Liver (tissue), 9 donors: ENCODE results near the gene SLC17A9. TPM values are rescaled to one million over a fixed set of nuclear protein-coding genes. Genes with fewer than 3 reads are reported as not detected.

Experiments used
- DNase-seq: peaks from one replicate; pipeline ENCODE4 v3.0.0-alpha.2; 2017; ENCODE audit warnings: low spot score
- H3K27ac ChIP-seq, 2 donors: one replicate each; pipeline ENCODE4 v1.7.0; 2013; ENCODE audit warnings: inconsistent platforms in 2 of 2, low read length in 2 of 2, control low read depth in 1 of 2, low read depth in 1 of 2, mild to moderate bottlenecking in 1 of 2
- H3K27me3 ChIP-seq, 4 donors: one replicate each; pipeline versions ENCODE4 v1.6.1 to v1.7.0; 2013; ENCODE audit warnings: low read length in 3 of 4, inconsistent platforms in 1 of 4, mild to moderate bottlenecking in 1 of 4, moderate library complexity in 1 of 4; ENCODE audit not compliant: control insufficient read depth in 4 of 4, insufficient read depth in 4 of 4
- H3K36me3 ChIP-seq, 4 donors: one replicate each; pipeline versions ENCODE4 v1.6.1 to v1.7.0; 2013; ENCODE audit warnings: low read length in 3 of 4, mild to moderate bottlenecking in 3 of 4, low read depth in 1 of 4, moderate library complexity in 1 of 4; ENCODE audit not compliant: control insufficient read depth in 4 of 4, insufficient read depth in 3 of 4
- H3K4me1 ChIP-seq, 4 donors: one replicate each; pipeline versions ENCODE4 v1.6.1 to v1.7.0; 2013; ENCODE audit warnings: low read length in 3 of 4, mild to moderate bottlenecking in 3 of 4, moderate library complexity in 1 of 4; ENCODE audit not compliant: control insufficient read depth in 4 of 4, insufficient read depth in 4 of 4
- H3K4me3 ChIP-seq, 3 donors: one replicate each; pipeline versions ENCODE4 v1.6.1 to v1.7.0; 2013; ENCODE audit warnings: low read length in 3 of 3, control low read depth in 1 of 3, low read depth in 1 of 3, mild to moderate bottlenecking in 1 of 3
- H3K9ac ChIP-seq, 2 donors: one replicate each; pipeline ENCODE4 v1.7.0; 2013; ENCODE audit warnings: low read length in 2 of 2, mild to moderate bottlenecking in 2 of 2, moderate library complexity in 2 of 2, control low read depth in 1 of 2, low read depth in 1 of 2
- H3K9me3 ChIP-seq, 4 donors: one replicate each; pipeline versions ENCODE4 v1.6.1 to v1.7.0; 2013; ENCODE audit warnings: low read length in 3 of 4; ENCODE audit not compliant: control insufficient read depth in 4 of 4
- CTCF ChIP-seq: fragments of 150-350 bp; IDR thresholded peaks from 2 replicates; pipeline ENCODE4 v1.5.1; 2017; ENCODE audit warnings: improper control_type of control experiment, low read depth, low read length; ENCODE audit not compliant: missing input control
- EGR1 ChIP-seq, 2 donors: IDR thresholded peaks; 2 replicates each; pipeline ENCODE4 v1.6.1; 2016 to 2018; ENCODE audit warnings: antibody characterized with exemption in 2 of 2, low read depth in 2 of 2
- FOXA1 ChIP-seq: IDR thresholded peaks from 2 replicates; pipeline ENCODE4 v1.6.1; 2016; ENCODE audit warnings: antibody characterized with exemption
- FOXA2 ChIP-seq: IDR thresholded peaks from 2 replicates; pipeline ENCODE4 v1.6.1; 2016; ENCODE audit warnings: antibody characterized with exemption
- GABPA ChIP-seq, 2 donors: IDR thresholded peaks in 1 of 2; conservative IDR thresholded peaks in 1 of 2; 2 replicates each; pipeline ENCODE4 v1.6.1; 2016; ENCODE audit warnings: antibody characterized with exemption in 2 of 2, mild to moderate bottlenecking in 1 of 2, moderate library complexity in 1 of 2
- HNF4G ChIP-seq: IDR thresholded peaks from 2 replicates; pipeline ENCODE4 v1.6.1; 2016; ENCODE audit warnings: antibody characterized with exemption
- JUND ChIP-seq, 2 donors: IDR thresholded peaks; 2 replicates each; pipeline ENCODE4 v1.6.1; 2016; ENCODE audit warnings: antibody characterized with exemption in 2 of 2
- NR2F2 ChIP-seq: IDR thresholded peaks from 2 replicates; pipeline ENCODE4 v1.6.1; 2016; ENCODE audit warnings: antibody characterized with exemption
- RAD21 ChIP-seq, 2 donors: IDR thresholded peaks; 2 replicates each; pipeline ENCODE4 v1.6.1; 2016; ENCODE audit warnings: antibody characterized with exemption in 2 of 2, mild to moderate bottlenecking in 2 of 2
- RXRA ChIP-seq, 2 donors: IDR thresholded peaks; 2 replicates each; pipeline ENCODE4 v1.6.1; 2017 to 2018; ENCODE audit warnings: antibody characterized with exemption in 2 of 2, mild to moderate bottlenecking in 1 of 2
- TAF1 ChIP-seq: conservative IDR thresholded peaks from 2 replicates; pipeline ENCODE4 v1.6.1; 2016; ENCODE audit warnings: antibody characterized with exemption, mild to moderate bottlenecking
- ZBTB33 ChIP-seq: IDR thresholded peaks from 2 replicates; pipeline ENCODE4 v1.6.1; 2016; ENCODE audit warnings: antibody characterized with exemption
- WGBS: extraction: QIAGEN DNeasy Blood & Tissue Kit; methylation state at CpG from one replicate; pipeline ENCODE4 v1.1.7; 2013; 5-methylcytosine and 5-hydroxymethylcytosine counted together
- polyA plus RNA-seq, 2 donors: library from polyadenylated mRNA; stranded (reverse) in 1 of 2; unstranded in 1 of 2; fragments of 200-250 nt in 1 of 2; fragments of >200 nt in 1 of 2; fragmentation: Nextera tagmentation in 1 of 2; extraction: Ambion mirVana in 1 of 2; gene quantifications; one replicate each; pipeline versions ENCODE4 v1.2.1 to v1.2.3, GENCODE V29; 2013 to 2015
- total RNA-seq, 2 donors: library from RNA; depleted of rRNA; stranded (reverse); fragments of >200 nt; gene quantifications; one replicate each; pipeline ENCODE4 v1.2.3, GENCODE V29; 2014
- TF ChIP-seq, protein P1 (sequence below): IDR thresholded peaks from 2 replicates; pipeline ENCODE4 v1.6.1; 2016; ENCODE audit warnings: antibody characterized with exemption
- TF ChIP-seq, protein P2 (sequence below): IDR thresholded peaks from 2 replicates; pipeline ENCODE4 v1.6.1; 2016; ENCODE audit warnings: antibody characterized with exemption
- donor health status: healthy.
- donor health status: healthy.
- donor health status: healthy.
- donor health status: healthy.
- donor health status: healthy.

Gene SLC17A9
- total and polyA plus RNA-seq, 4 donors: 16.0 to 138 (median 64.6) TPM

DNA sequence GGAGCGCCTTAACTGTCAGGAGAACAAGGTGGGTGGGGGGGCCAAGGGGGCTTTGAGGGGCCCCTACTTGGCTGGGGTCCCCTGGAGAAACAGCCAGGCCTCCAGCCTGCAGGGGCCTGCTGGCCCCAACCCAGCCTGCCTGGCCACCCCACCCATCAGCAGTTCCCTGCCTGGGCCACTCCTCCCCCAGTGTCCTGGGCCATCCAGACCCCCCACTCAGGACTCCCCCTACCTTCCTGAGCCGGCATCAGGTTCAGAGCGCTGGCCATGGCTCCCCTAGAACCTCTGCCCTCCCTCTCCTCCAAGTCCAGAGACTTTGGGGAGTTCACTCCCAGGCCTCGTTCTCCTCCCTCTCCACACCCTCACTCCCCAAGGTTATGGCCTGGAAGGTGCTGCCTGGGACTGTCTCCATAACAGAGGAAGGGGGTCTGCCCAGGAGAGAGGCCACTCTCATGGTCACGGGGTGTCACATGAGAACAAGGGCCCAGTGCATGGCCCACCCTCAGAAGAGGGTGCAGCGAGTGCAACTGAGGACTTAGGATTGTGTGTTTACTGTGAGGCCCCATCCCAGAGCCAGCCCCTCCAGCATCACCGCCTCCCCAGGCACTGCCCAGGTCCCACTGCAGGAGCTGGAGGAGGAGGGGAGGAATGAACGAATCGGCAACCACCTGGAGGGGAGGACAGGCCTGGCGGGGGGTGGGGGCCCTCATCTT lies 6.0 kb downstream of the SLC17A9 start:
- no peak overlapping the region for H3K4me3 ChIP-seq
- H3K9me3 ChIP-seq: no peaks in the 10 kb centered on the region
- H3K9ac ChIP-seq: no peak overlapping the region
- 87% methylated on average over 10 of the region's 10 CpGs for WGBS
- no peak overlapping the region for H3K27ac ChIP-seq
- peaks cover 13 to 59% (median 19%) of the 10 kb centered on the region in 4 donors for H3K36me3 ChIP-seq
- H3K27me3 ChIP-seq: no peaks in the 10 kb centered on the region
- no peak for TF ChIP-seq EGR1 (IDR thresholded peaks at IDR 0.05; ENCODE audit: low read depth in 2 of 2)
- TF ChIP-seq, protein P1, sequence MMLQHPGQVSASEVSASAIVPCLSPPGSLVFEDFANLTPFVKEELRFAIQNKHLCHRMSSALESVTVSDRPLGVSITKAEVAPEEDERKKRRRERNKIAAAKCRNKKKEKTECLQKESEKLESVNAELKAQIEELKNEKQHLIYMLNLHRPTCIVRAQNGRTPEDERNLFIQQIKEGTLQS: no peak
- TF ChIP-seq JUND (IDR thresholded peaks at IDR 0.05): no peak
- peaks cover 0 to 28% (median 25%) of the 10 kb centered on the region in 4 donors for H3K4me1 ChIP-seq
- DNase-seq: no peak

DNA sequence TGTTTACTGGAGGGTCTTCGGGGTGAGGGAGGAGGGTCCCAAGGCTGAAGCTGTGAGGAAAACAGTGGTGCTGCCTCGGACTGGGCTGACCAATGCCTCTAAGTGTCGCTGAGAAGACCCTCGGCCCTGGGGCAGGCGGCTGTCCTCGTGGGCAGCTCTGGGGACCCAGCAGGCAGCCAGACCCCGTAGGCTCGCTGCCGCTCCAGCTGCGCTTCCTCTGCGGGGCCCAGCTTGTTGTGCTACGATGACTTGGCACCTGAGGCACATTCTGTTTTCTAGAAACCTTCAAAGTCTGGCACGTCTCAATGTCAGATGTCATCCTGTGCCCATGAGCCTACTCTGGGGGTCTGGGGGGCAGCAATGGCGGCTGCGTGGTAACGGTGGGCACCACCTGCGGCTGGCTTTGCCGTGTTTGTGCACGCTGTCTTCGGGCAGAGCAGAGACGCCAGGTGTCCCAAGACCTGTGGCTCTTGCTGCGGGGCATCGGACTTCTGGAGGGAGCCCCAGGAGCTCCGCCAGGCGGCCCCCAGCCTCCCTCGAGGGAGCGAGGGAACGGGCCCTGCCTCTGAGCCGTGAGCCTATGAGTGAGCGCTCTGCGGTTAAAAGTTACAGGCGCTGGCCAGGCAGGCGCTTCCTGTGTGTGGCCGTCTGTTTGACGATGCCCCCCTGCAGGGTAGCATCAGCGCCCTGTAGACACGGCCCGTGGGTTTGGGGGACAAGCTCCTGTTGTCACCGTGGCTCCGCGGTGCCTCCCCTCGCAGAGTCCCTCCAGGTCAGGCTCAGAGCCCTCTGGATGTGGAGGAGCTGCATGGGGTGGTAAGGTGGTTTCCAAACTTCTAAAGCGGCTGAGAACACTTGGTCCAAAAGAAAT lies 6.8 kb downstream of the SLC17A9 start:
- Histone ChIP-seq H3K27me3 (no peaks in the 10 kb centered on the region), H3K27ac (no peak overlapping the region), H3K4me1 (peaks cover 0 to 23% (median 22%) of the 10 kb centered on the region in 4 donors), H3K9ac (no peak overlapping the region), H3K9me3 (no peaks in the 10 kb centered on the region), H3K36me3 (peaks cover 21 to 67% (median 24%) of the 10 kb centered on the region in 4 donors), H3K4me3 (no peak overlapping the region)
- TF ChIP-seq RAD21 (IDR thresholded peaks at IDR 0.05): no peak
- no peak for TF ChIP-seq TAF1
- TF ChIP-seq RXRA (IDR thresholded peaks at IDR 0.05): no peak
- TF ChIP-seq CTCF: no peak
- no peak for TF ChIP-seq HNF4G
- no peak for TF ChIP-seq ZBTB33
- TF ChIP-seq FOXA2: no peak
- no peak for TF ChIP-seq FOXA1
- TF ChIP-seq, protein P2, sequence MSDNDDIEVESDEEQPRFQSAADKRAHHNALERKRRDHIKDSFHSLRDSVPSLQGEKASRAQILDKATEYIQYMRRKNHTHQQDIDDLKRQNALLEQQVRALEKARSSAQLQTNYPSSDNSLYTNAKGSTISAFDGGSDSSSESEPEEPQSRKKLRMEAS: no peak
- TF ChIP-seq, protein P1: no peak
- TF ChIP-seq NR2F2: no peak
- no peak for TF ChIP-seq GABPA (IDR thresholded peaks at IDR 0.05 in 1 of 2, conservative IDR thresholded peaks at IDR 0.05 in 1 of 2)
- WGBS: 77% methylated on average over 43 of the region's 43 CpGs
- DNase-seq: no peak
